Measurements from ENCODE around the gene NDUFA13.

The NDUFA13 gene

GRCh38 chr19:19549804-19550464, 33.9 kb downstream of the NDUFA13 start:
- no peak for DNase-seq

- no peak for DNase-seq
These were observed 34.5 kb downstream of the NDUFA13 start for GRCh38 chr19:19550485-19550929.

GRCh38 chr19:19550972-19551852, 35.2 kb downstream of the NDUFA13 start:
- no peak for DNase-seq

GRCh38 chr19:19551853-19552192, 35.8 kb downstream of the NDUFA13 start:
- DNase-seq = no peak

- no peak for DNase-seq
These were observed 36.8 kb downstream of the NDUFA13 start for GRCh38 chr19:19552798-19553197.

GRCh38 chr19:19553670-19554069, 37.6 kb downstream of the NDUFA13 start:
- no peak for DNase-seq

GRCh38 chr19:19554074-19555023, 38.3 kb downstream of the NDUFA13 start:
- DNase-seq = peak; percentile 52

- DNase-seq = no peak
These were observed 42.0 kb downstream of the NDUFA13 start for GRCh38 chr19:19558055-19558454.

- DNase-seq = no peak
These were observed 42.6 kb downstream of the NDUFA13 start for GRCh38 chr19:19558636-19559035.

- no peak for DNase-seq
These were observed 43.9 kb downstream of the NDUFA13 start for GRCh38 chr19:19559931-19560330.

- no peak for DNase-seq
These were observed 46.1 kb downstream of the NDUFA13 start for GRCh38 chr19:19561946-19562664.

- no peak for DNase-seq
These were observed 46.8 kb downstream of the NDUFA13 start for GRCh38 chr19:19562665-19563347.

GRCh38 chr19:19563348-19563848, 47.4 kb downstream of the NDUFA13 start:
- no peak for DNase-seq

GRCh38 chr19:19566306-19566705, 50.3 kb downstream of the NDUFA13 start:
- no peak for DNase-seq

- DNase-seq = no peak
These were observed 51.4 kb downstream of the NDUFA13 start for GRCh38 chr19:19567391-19567790.

- DNase-seq = no peak
These were observed 53.1 kb downstream of the NDUFA13 start for GRCh38 chr19:19568802-19569756.

- DNase-seq = no peak
These were observed 54.5 kb downstream of the NDUFA13 start for GRCh38 chr19:19570571-19570970.

GRCh38 chr19:19571071-19571786, 55.2 kb downstream of the NDUFA13 start:
- no peak for DNase-seq

GRCh38 chr19:19575411-19575810, 59.4 kb downstream of the NDUFA13 start:
- DNase-seq = no peak

Data from retina (tissue), 1 donor.